HTERT RPE-1 (cell line): ENCODE results near the gene CCR2.

Experiments
- in situ Hi-C: fragments of 300-500 bp; cut with MboI; formaldehyde crosslinking; loops from 4 replicates; pipeline ENCODE4 v1.14.3; 2020; ENCODE audit warnings: low sequenced_read_pairs

CCR2 gene

DNA sequence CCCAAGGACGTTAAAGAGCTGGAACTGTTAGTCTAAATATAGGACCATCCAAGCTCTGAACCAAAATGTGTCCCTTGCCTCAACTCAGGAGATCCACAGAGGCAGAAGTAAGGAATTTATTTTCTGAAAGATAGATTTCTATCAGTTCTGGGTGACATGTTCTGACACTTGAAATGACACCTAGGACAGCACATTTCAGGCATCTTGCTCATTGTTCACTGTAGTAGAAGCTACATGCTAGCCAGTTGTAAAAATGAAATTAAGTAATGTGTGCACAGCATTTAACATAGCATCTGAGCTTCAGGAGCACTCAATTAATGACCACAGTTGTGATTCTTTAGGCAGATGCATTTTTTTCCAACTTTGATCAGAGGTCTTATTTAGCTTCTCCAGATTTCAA lies 567 bp downstream of the CCR2 start:
- in situ Hi-C loops: no loop called here

DNA sequence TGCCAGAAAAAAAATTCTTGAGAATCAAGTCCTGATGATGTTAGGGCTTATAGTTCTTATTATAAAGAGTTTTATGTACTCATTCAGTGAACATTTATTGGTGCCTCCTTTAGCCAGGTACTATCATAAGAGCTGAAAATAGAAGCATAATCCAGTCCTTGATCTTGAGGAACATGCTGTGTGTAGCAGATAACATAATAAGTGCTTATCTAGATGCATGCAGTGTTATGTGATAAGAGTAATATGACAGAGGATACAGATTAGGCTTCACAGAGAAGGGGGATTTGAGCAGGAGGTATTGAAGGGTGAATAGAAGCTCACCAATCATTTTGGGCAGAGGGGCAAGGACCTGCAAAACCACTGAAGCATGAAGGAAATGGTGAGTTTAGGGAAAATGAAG lies 1.1 kb downstream of the CCR2 start:
- in situ Hi-C loops: no loop called here

DNA sequence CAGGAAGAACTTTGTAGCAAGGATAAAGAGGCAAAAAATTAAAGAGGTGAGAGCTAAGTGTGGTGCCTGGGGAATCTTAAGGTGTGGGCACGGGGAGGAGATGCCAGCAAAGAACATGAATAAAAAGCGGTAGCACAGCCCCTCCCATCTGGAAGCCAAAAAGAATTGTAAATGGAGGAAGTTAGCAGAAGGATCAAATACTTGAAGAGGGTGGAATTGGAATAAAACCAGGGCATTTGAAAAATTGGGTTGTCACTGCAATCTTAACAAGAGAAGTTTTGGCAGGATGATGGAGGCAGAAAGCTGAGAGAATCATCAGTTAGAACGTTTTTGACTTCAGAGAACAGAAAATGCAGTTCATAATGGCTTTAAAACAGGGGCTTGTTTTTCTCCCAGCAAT lies 2.4 kb downstream of the CCR2 start:
- in situ Hi-C loops: no loop called here

DNA sequence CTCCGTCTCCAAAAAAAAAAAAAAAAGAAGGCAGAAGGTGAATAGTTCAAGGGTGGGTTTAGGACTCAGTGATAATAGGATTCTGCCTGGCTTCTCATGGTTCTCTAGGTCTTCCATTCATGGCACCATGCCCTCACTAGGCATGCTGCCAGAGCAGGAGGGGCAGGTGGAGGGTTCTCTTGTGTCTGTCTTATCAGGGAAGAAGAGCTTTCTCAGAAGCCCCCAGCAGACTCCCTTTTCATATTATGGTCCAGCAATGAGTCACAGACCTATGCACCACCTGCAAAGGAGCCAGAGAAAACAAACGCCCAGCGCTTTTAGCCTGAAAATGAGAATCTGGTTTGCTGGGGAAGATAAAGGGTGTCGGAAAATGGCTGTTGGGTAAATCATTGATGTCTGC lies 3.0 kb downstream of the CCR2 start:
- in situ Hi-C loops: no loop called here

DNA sequence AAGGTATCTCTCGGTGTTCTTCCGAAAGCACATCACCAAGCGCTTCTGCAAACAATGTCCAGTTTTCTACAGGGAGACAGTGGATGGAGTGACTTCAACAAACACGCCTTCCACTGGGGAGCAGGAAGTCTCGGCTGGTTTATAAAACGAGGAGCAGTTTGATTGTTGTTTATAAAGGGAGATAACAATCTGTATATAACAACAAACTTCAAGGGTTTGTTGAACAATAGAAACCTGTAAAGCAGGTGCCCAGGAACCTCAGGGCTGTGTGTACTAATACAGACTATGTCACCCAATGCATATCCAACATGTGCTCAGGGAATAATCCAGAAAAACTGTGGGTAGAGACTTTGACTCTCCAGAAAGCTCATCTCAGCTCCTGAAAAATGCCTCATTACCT lies 4.6 kb downstream of the CCR2 start:
- in situ Hi-C loops: no loop called here

DNA sequence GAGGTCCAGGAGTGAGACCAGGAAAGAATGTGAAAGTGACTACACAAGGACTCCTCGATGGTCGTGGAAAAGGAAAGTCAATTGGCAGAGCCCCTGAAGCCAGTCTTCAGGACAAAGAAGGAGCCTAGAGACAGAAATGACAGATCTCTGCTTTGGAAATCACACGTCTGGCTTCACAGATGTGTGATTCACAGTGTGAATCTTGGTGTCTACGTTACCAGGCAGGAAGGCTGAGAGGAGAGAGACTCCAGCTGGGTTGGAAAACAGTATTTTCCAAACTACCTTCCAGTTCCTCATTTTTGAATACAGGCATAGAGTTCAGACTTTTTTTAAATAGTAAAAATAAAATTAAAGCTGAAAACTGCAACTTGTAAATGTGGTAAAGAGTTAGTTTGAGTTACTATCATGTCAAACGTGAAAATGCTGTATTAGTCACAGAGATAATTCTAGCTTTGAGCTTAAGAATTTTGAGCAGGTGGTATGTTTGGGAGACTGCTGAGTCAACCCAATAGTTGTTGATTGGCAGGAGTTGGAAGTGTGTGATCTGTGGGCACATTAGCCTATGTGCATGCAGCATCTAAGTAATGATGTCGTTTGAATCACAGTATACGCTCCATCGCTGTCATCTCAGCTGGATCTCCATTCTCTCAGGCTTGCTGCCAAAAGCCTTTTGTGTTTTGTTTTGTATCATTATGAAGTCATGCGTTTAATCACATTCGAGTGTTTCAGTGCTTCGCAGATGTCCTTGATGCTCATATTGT lies 6.0 kb downstream of the CCR2 start:
- in situ Hi-C loops: no loop called here

DNA sequence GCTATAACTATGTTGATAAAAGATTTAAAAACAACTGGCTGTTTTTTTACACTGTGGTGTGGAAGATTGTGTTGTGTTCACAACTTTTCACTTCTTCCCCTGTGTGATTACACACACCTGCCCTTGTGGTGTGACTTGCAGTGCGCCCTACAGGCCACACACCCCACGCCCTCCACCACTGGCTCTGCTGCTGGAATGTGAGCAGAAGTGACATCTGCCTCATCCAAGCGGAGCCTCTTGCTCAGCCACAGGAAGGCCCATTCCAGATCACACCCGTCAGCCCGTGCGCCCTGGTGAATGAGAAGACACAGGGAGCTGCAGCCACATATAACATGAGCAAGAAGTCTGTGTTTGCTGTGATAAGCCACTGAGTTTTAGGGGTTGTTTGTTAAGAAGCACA lies 7.0 kb downstream of the CCR2 start:
- in situ Hi-C loops: no loop called here

DNA sequence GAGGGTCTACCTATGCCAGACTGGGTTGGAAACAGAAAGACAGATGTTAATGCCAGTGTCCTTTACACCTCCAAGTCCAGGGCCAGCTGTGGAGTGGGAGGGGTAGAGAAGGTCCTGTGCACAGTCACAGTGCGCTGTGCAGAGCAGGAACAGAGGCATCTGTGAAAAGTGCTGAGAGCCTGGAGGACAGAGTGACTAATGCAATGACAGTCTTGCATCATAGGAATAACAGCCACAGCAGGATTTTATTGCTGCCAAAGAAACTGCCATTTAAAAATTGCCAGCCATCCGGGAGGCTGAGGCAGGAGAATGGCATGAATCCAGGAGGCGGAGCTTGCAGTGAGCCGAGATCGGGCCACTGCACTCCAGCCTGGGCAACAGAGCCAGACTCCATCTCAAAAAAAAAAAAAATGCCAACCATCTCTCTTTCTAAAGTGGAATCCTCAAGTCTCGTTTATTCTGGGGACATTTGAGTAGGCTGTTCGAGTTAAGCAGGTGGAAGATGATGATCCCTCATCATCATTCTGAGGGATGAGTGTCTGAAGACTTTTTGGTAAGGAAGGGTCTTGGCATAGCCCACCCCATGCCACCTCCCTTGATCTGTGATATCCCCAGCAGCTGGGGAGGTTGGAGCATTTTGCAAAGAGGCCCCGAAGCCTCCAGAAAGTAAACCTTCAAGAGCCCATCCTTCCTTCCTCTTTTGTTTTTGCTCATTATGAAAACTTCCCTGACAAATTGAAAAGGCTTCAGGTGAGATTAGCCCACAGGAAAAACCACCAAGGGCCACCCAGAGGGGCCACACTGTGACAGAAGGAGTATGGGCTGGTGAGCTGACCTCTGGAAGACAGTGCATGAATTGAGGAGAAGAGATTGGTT lies 7.7 kb downstream of the CCR2 start:
- in situ Hi-C loops: no loop called here

DNA sequence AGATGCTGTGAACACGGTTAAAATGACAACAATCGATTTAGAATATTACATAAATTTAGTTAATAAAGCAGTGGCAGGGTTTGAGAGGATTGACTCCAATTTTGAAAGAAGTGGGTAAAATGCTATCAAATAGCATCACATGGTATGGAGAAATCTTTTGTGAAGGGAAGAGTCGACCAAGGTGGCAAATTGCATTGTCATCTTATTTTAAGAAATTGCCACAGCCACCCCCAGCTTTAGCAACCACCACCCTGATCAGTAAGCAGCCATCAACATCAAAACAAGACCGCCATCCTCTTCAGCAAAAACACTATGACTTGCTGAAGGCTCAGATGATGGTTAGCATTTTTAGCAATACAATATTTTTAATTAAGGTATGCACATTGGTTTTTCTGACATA lies 11.1 kb downstream of the CCR2 start:
- in situ Hi-C loops: no loop called here

DNA sequence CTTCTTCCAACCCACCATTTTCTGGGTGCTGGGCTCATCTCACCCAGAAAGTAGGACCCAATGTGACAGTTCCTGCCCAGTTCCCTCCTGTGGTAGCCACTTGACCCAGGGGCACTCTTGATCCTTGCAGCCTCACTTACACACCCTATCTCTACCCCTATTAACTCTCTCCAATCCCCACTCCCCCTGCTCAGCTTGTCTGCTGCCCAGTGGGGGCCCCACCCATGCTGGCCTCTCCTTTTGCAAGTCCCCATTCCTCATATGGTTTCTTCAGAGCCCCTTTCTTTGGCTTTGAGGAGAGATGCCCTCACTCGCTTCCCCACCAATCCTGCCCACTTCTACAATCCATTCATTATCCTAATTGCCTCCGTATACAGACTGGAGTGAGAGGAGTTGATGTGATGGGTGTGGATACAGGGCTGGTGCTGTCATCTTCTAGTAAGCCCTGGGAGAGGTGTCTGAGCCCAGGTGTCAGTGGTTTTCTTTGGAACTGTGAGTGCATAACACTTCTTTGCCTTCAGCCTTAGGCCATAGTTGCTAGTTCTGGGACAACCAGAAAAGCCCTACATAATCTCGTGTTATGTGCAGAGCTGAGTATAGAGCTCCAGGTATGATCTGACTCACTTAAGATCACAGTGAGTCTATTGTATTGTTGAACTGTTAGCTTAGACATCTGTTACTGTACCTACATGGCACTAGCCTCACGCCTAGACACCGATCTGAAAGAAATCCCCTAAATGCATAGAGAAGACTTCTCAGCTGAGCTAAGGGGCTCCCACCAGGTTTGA lies 12.0 kb downstream of the CCR2 start:
- in situ Hi-C loops: no loop called here

DNA sequence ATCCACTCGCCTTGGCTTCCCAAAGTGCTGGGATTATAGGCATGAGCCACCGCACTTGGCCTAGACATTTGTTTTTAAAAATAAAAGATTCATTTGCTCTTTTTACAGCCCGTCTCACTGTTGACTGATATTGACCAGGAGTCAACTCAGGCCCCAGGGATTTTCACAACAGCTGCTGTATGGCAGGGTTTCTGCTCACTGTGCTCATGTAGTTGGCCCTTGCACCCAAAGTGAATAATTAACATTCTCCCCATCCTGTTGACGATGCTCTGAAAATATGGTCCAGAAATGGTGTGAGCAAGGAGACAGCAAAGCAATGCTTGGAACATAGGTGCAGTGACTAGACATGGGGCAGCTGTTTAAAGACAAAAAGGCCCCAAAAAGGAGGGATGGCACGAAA lies 13.9 kb downstream of the CCR2 start:
- in situ Hi-C loops: no loop called here

DNA sequence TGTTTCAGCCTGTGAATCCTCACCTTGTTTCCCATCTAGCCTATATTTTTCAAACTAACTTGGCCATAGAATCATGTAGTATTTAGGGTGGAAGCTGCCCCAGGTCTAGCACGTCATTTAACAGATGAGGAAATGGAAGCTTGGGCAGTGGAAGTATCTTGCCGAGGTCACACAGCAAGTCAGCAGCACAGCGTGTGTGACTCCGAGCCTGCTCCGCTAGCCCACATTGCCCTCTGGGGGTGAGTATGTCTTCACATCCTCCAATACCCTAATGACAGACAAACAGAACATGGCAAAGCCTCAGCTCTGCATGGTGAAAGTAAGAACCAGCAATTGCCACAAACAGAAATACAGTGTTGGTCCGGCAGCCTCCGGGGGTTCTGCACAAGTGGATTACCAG lies 14.7 kb downstream of the CCR2 start:
- in situ Hi-C loops: no loop called here

DNA sequence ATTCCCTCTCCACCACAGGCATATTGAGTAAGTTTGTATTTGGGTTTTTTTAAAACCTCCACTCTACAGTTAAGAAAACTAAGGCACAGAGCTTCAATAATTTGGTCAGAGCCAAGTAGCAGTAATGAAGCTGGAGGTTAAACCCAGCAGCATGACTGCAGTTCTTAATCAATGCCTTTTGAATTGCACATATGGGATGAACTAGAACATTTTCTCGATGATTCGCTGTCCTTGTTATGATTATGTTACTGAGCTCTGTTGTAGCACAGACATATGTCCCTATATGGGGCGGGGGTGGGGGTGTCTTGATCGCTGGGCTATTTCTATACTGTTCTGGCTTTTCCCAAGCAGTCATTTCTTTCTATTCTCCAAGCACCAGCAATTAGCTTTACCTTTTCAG lies 15.2 kb downstream of the CCR2 start:
- in situ Hi-C loops: no loop called here

DNA sequence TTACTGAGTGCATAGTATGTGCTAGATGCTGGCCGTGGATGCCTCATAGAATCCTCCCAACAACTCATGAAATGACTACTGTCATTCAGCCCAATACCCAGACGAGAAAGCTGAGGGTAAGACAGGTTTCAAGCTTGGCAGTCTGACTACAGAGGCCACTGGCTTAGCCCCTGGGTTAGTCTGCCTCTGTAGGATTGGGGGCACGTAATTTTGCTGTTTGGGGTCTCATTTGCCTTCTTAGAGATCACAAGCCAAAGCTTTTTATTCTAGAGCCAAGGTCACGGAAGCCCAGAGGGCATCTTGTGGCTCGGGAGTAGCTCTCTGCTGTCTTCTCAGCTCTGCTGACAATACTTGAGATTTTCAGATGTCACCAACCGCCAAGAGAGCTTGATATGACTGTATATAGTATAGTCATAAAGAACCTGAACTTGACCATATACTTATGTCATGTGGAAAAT lies 15.8 kb downstream of the CCR2 start:
- in situ Hi-C loops: no loop called here

DNA sequence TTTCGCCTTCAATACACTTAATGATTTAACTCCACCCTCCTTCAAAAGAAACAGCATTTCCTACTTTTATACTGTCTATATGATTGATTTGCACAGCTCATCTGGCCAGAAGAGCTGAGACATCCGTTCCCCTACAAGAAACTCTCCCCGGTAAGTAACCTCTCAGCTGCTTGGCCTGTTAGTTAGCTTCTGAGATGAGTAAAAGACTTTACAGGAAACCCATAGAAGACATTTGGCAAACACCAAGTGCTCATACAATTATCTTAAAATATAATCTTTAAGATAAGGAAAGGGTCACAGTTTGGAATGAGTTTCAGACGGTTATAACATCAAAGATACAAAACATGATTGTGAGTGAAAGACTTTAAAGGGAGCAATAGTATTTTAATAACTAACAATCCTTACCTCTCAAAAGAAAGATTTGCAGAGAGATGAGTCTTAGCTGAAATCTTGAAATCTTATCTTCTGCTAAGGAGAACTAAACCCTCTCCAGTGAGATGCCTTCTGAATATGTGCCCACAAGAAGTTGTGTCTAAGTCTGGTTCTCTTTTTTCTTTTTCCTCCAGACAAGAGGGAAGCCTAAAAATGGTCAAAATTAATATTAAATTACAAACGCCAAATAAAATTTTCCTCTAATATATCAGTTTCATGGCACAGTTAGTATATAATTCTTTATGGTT lies 17.1 kb downstream of the CCR2 start, which contains the start of gene CCR5:
Gene CCR5 (plus strand): TSS at position 108 of the 680 bp plus-strand sequence. CDS start 1,957 bp downstream, outside the sequence.
- in situ Hi-C loops: no loop called here

DNA sequence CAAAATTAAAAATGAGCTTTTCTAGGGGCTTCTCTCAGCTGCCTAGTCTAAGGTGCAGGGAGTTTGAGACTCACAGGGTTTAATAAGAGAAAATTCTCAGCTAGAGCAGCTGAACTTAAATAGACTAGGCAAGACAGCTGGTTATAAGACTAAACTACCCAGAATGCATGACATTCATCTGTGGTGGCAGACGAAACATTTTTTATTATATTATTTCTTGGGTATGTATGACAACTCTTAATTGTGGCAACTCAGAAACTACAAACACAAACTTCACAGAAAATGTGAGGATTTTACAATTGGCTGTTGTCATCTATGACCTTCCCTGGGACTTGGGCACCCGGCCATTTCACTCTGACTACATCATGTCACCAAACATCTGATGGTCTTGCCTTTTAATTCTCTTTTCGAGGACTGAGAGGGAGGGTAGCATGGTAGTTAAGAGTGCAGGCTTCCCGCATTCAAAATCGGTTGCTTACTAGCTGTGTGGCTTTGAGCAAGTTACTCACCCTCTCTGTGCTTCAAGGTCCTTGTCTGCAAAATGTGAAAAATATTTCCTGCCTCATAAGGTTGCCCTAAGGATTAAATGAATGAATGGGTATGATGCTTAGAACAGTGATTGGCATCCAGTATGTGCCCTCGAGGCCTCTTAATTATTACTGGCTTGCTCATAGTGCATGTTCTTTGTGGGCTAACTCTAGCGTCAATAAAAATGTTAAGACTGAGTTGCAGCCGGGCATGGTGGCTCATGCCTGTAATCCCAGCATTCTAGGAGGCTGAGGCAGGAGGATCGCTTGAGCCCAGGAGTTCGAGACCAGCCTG lies 17.8 kb downstream of the CCR2 start:
- in situ Hi-C loops: no loop called here

DNA sequence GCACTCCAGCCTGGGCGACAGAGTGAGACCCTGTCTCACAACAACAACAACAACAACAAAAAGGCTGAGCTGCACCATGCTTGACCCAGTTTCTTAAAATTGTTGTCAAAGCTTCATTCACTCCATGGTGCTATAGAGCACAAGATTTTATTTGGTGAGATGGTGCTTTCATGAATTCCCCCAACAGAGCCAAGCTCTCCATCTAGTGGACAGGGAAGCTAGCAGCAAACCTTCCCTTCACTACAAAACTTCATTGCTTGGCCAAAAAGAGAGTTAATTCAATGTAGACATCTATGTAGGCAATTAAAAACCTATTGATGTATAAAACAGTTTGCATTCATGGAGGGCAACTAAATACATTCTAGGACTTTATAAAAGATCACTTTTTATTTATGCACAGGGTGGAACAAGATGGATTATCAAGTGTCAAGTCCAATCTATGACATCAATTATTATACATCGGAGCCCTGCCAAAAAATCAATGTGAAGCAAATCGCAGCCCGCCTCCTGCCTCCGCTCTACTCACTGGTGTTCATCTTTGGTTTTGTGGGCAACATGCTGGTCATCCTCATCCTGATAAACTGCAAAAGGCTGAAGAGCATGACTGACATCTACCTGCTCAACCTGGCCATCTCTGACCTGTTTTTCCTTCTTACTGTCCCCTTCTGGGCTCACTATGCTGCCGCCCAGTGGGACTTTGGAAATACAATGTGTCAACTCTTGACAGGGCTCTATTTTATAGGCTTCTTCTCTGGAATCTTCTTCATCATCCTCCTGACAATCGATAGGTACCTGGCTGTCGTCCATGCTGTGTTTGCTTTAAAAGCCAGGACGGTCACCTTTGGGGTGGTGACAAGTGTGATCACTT lies 18.8 kb downstream of the CCR2 start:
- in situ Hi-C loops: no loop called here

DNA sequence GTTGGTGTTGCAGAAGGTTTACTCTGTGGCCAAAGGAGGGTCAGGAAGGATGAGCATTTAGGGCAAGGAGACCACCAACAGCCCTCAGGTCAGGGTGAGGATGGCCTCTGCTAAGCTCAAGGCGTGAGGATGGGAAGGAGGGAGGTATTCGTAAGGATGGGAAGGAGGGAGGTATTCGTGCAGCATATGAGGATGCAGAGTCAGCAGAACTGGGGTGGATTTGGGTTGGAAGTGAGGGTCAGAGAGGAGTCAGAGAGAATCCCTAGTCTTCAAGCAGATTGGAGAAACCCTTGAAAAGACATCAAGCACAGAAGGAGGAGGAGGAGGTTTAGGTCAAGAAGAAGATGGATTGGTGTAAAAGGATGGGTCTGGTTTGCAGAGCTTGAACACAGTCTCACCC lies 20.8 kb downstream of the CCR2 start:
- in situ Hi-C loops: no loop called here

DNA sequence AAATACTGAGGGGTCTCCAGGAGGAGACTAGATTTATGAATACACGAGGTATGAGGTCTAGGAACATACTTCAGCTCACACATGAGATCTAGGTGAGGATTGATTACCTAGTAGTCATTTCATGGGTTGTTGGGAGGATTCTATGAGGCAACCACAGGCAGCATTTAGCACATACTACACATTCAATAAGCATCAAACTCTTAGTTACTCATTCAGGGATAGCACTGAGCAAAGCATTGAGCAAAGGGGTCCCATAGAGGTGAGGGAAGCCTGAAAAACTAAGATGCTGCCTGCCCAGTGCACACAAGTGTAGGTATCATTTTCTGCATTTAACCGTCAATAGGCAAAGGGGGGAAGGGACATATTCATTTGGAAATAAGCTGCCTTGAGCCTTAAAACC lies 21.3 kb downstream of the CCR2 start:
- in situ Hi-C loops: no loop called here
